Glomerular endothelial cell (primary cell): ENCODE measurements around the gene LTF. TPM values are rescaled to one million over a fixed set of nuclear protein-coding genes. Genes with fewer than 3 reads are reported as not detected.
"Not testable (repeated sequence)": the region's sequence is repeated elsewhere in the genome, so short reads cannot be mapped to it uniquely, and the experiment has no call there.

Source experiments
- DNase-seq: peaks from one replicate; pipeline ENCODE4 v3.0.0-alpha.2; 2011; ENCODE audit warnings: low read depth, low spot score; ENCODE audit errors: extremely low read depth
- total RNA-seq: library from RNA; depleted of rRNA; stranded (reverse); fragments of >200 nt; gene quantifications from 2 replicates; pipeline ENCODE4 v1.2.3, GENCODE V29; 2015

The LTF gene
- total RNA-seq, 1 donor from 2014 or later: not detected

- no peak for DNase-seq
These were observed 47.7 kb downstream of the LTF start for GRCh38 chr3:46416811-46417510.

GRCh38 chr3:46416125-46416810 lies 48.4 kb downstream of the LTF start:
- DNase-seq: no peak

GRCh38 chr3:46414739-46415138 lies 50.0 kb downstream of the LTF start:
- DNase-seq: no peak

- DNase-seq: no peak
These were observed 50.8 kb downstream of the LTF start for GRCh38 chr3:46413951-46414350.

GRCh38 chr3:46412786-46413298 lies 51.9 kb downstream of the LTF start:
- DNase-seq: no peak

GRCh38 chr3:46411271-46411670 lies 53.4 kb downstream of the LTF start:
- DNase-seq: no peak

- DNase-seq: no peak
These were observed 54.0 kb downstream of the LTF start for GRCh38 chr3:46410669-46411068.

GRCh38 chr3:46409739-46410489 lies 54.8 kb downstream of the LTF start:
- DNase-seq: no peak

GRCh38 chr3:46408853-46409252 lies 55.9 kb downstream of the LTF start:
- no peak for DNase-seq

- DNase-seq: no peak
These were observed 56.7 kb downstream of the LTF start for GRCh38 chr3:46407970-46408369.

- DNase-seq: peak; percentile 69
These were observed 57.7 kb downstream of the LTF start, which contains the start of the genes CCR5AS and CCRL2 for GRCh38 chr3:46406788-46407611. Gene CCR5AS, minus strand, starts transcription at chr3:46407066. Gene CCRL2, plus strand, starts transcription at chr3:46407259. Its CDS starts 821 bp downstream, at chr3:46408080.

- no peak for DNase-seq
These were observed 58.3 kb downstream of the LTF start for GRCh38 chr3:46406443-46406787.

- DNase-seq: no peak
These were observed 59.2 kb downstream of the LTF start for GRCh38 chr3:46405301-46406019.

GRCh38 chr3:46402902-46403301 lies 61.8 kb downstream of the LTF start:
- not testable (repeated sequence) for DNase-seq

- no peak for DNase-seq
These were observed 63.1 kb downstream of the LTF start for GRCh38 chr3:46401579-46401978.

GRCh38 chr3:46400846-46401245 lies 63.9 kb downstream of the LTF start:
- no peak for DNase-seq

- DNase-seq: no peak
These were observed 64.5 kb downstream of the LTF start for GRCh38 chr3:46400000-46400734.

GRCh38 chr3:46399557-46399956 lies 65.1 kb downstream of the LTF start:
- no peak for DNase-seq

GRCh38 chr3:46399098-46399497 lies 65.6 kb downstream of the LTF start:
- no peak for DNase-seq
